HepG2 (cell line): Measurements from ENCODE around the gene MOK. TPM values are rescaled to one million over a fixed set of nuclear protein-coding genes. Genes with fewer than 3 reads are reported as not detected.

Experiments used
- FOSL2 ChIP-seq: sonication (generic); formaldehyde crosslinking; IDR thresholded peaks from 2 replicates; pipeline ENCODE4 v1.4.0; 2020; ENCODE audit warnings: missing genetic modification reagents
- GFI1 ChIP-seq: sonication (generic); formaldehyde crosslinking; IDR thresholded peaks from 2 replicates; pipeline ENCODE4 v1.5.0; 2020; ENCODE audit warnings: missing genetic modification reagents, mild to moderate bottlenecking, borderline replicate concordance
- HMGXB4 ChIP-seq, 2 experiments: sonication (generic) in 1 of 2; formaldehyde crosslinking in 1 of 2; IDR thresholded peaks; 2 replicates each; pipeline versions ENCODE4 v1.4.0 to v1.6.1; 2018 to 2020; ENCODE audit warnings: missing genetic modification reagents in 2 of 2, borderline replicate concordance in 1 of 2, low read depth in 1 of 2, mild to moderate bottlenecking in 1 of 2, missing biosample characterization in 1 of 2
- MYC ChIP-seq: sonication (generic); formaldehyde crosslinking; IDR thresholded peaks from 2 replicates; pipeline ENCODE4 v1.9.0; 2021; ENCODE audit warnings: missing genetic modification reagents, borderline replicate concordance
- SMAD3 ChIP-seq: sonication (generic); formaldehyde crosslinking; IDR thresholded peaks from 2 replicates; pipeline ENCODE4 v1.4.0; 2020; ENCODE audit warnings: missing genetic modification reagents
- TCF12 ChIP-seq, 2 experiments: fragments of 450-650 bp in 1 of 2; sonication (generic) in 1 of 2; formaldehyde crosslinking in 1 of 2; IDR thresholded peaks; 2 replicates each; pipeline versions ENCODE4 v1.6.1 to v1.8.0; 2017 to 2022; ENCODE audit warnings: antibody characterized with exemption in 1 of 2, mild to moderate bottlenecking in 1 of 2, missing genetic modification reagents in 1 of 2, moderate library complexity in 1 of 2
- YY1 ChIP-seq: IDR thresholded peaks from 2 replicates; pipeline ENCODE4 v1.6.1; 2011; ENCODE audit warnings: low read length, low read depth, moderate library complexity, mild to moderate bottlenecking; ENCODE audit not compliant: insufficient read depth, insufficient replicate concordance
- ZBTB40 ChIP-seq, 2 experiments: fragments of 450-650 bp in 1 of 2; sonication (generic) in 1 of 2; formaldehyde crosslinking in 1 of 2; IDR thresholded peaks; 2 replicates each; pipeline versions ENCODE4 v1.6.1 to v1.8.0; 2016 to 2022; ENCODE audit warnings: antibody characterized with exemption in 1 of 2, mild to moderate bottlenecking in 1 of 2, missing genetic modification reagents in 1 of 2
- ZFP36L1 ChIP-seq: sonication (generic); formaldehyde crosslinking; IDR thresholded peaks from 2 replicates; pipeline ENCODE4 v1.8.0; 2022; ENCODE audit warnings: mild to moderate bottlenecking, missing genetic modification reagents, moderate library complexity
- ZMYM3 ChIP-seq: sonication (generic); formaldehyde crosslinking; IDR thresholded peaks from 2 replicates; pipeline ENCODE4 v1.5.1; 2020; ENCODE audit warnings: mild to moderate bottlenecking, missing genetic modification reagents
- ZNF362 ChIP-seq: sonication (generic); formaldehyde crosslinking; IDR thresholded peaks from 2 replicates; pipeline ENCODE4 v1.4.0; 2020; ENCODE audit warnings: missing genetic modification reagents, mild to moderate bottlenecking, borderline replicate concordance
- ZNF615 ChIP-seq: sonication (generic); formaldehyde crosslinking; IDR thresholded peaks from 2 replicates; pipeline ENCODE4 v1.5.0; 2020; ENCODE audit warnings: mild to moderate bottlenecking, missing genetic modification reagents, borderline replicate concordance
- ZSCAN25 ChIP-seq: sonication (generic); formaldehyde crosslinking; IDR thresholded peaks from 2 replicates; pipeline ENCODE4 v1.8.0; 2022; ENCODE audit warnings: mild to moderate bottlenecking, missing genetic modification reagents
- polyA plus RNA-seq, 8 experiments: library from polyadenylated mRNA; depleted of rRNA in 3 of 8; stranded (reverse) in 7 of 8; unstranded in 1 of 8; fragments of >200 nt; fragmentation: Illumina TruSeq in 4 of 8; extraction: Trizol in 4 of 8; gene quantifications; 2 replicates each; pipeline versions ENCODE4 v1.2.1 to v1.2.3, GENCODE V29; 2011 to 2016; ENCODE audit warnings: low read depth in 4 of 8, missing spikeins in 1 of 8, mixed read lengths in 1 of 8; ENCODE audit not compliant: insufficient read depth in 1 of 8
- total RNA-seq, 5 experiments: library from RNA; depleted of rRNA; stranded (reverse); fragments of >200 nt; fragmentation: Illumina TruSeq; extraction: Trizol; gene quantifications; 2 replicates each; pipeline ENCODE4 v1.2.3, GENCODE V29; 2016; ENCODE audit warnings: low read depth in 1 of 5

The MOK gene
- total and polyA plus RNA-seq, 2 of the 13 experiments (the other 11 are each of a cell fraction or from before 2014, with no cell fraction given): 15.3 to 16.9 TPM

GRCh38 chr14:102320671-102321455 lies 15.9 kb upstream of the MOK start (continued):
- no peak for TF ChIP-seq ZBTB40 (IDR thresholded peaks at IDR 0.05)
- peak; percentile 70 for TF ChIP-seq ZBTB40 (CRISPR knock-in tag; IDR thresholded peaks at IDR 0.05)
- TF ChIP-seq SMAD3 (CRISPR knock-in tag): peak; percentile 6; the same call in 1 of the 2 replicates
- peak; percentile 47 for TF ChIP-seq YY1
- TF ChIP-seq ZFP36L1 (CRISPR knock-in tag): peak; percentile 55; the same call in 1 of the 2 replicates
- TF ChIP-seq TCF12 (IDR thresholded peaks at IDR 0.05): no peak
- no peak for TF ChIP-seq TCF12 (CRISPR knock-in tag; IDR thresholded peaks at IDR 0.05)
- TF ChIP-seq FOSL2 (CRISPR knock-in tag): peak; percentile 43
- TF ChIP-seq ZSCAN25 (CRISPR knock-in tag): no peak; the same call in 1 of the 2 replicates
- TF ChIP-seq HMGXB4 (CRISPR knock-in tag; IDR thresholded peaks at IDR 0.05; ENCODE audit: borderline replicate concordance in 1 of 2, low read depth in 1 of 2): peak; percentile 72 to 78; a peak in 2 of 4 replicates
- peak; percentile 72 for TF ChIP-seq GFI1
- TF ChIP-seq ZMYM3 (CRISPR knock-in tag): peak; percentile 68; the same call in 1 of the 2 replicates
- no peak; the same call in 1 of the 2 replicates for TF ChIP-seq MYC (CRISPR knock-in tag)
- TF ChIP-seq ZNF362 (CRISPR knock-in tag): 0 out of 2 replicates have a peak, but pooled peaks have one; percentile 10
- TF ChIP-seq ZNF615 (CRISPR knock-in tag): peak; percentile 65; the same call in 1 of the 2 replicates
